Left kidney (tissue), 8 donors: Measurements from ENCODE around the gene HOXD1. TPM values are rescaled to one million over a fixed set of nuclear protein-coding genes. Genes with fewer than 3 reads are reported as not detected.

ENCODE experiments used
- DNase-seq: peaks from one replicate; pipeline ENCODE4 v3.0.0-alpha.2; 2013
- long read RNA-seq, 8 donors: transcript quantifications; one replicate each; lab custom pipeline, GENCODE V29; 2026
- polyA plus RNA-seq: library from polyadenylated mRNA; unstranded; fragments of 120-200 nt; gene quantifications from one replicate; pipeline ENCODE4 v1.2.1, GENCODE V29; 2013; ENCODE audit not compliant: insufficient read length

HOXD1 gene
- polyA plus RNA-seq: 10.1 TPM
- long read RNA-seq, donor 1, transcript HOXD1-201 (2 exons, 1,975 nt): major isoform, 13 of 243 reads
- long read RNA-seq, donor 1, partial matches to known transcripts: 230 of 243 reads
- long read RNA-seq, donor 1, other reads (novel, unspliced or antisense): 0 of 243 reads
- long read RNA-seq, donor 2, transcript HOXD1-201 (2 exons, 1,975 nt): major isoform, 13 of 13 reads
- long read RNA-seq, donor 2, partial matches to known transcripts: 0 of 13 reads
- long read RNA-seq, donor 2, other reads (novel, unspliced or antisense): 0 of 13 reads
- long read RNA-seq, donor 3, transcript HOXD1-201 (2 exons, 1,975 nt): major isoform, 11 of 11 reads
- long read RNA-seq, donor 3, partial matches to known transcripts: 0 of 11 reads
- long read RNA-seq, donor 3, other reads (novel, unspliced or antisense): 0 of 11 reads
- long read RNA-seq, donor 4: 0 reads
- long read RNA-seq, donor 5, transcript HOXD1-201 (2 exons, 1,975 nt): major isoform, 10 of 15 reads
- long read RNA-seq, donor 5, partial matches to known transcripts: 5 of 15 reads
- long read RNA-seq, donor 5, other reads (novel, unspliced or antisense): 0 of 15 reads
- long read RNA-seq, donor 6, transcript HOXD1-201 (2 exons, 1,975 nt): major isoform, 6 of 6 reads
- long read RNA-seq, donor 6, partial matches to known transcripts: 0 of 6 reads
- long read RNA-seq, donor 6, other reads (novel, unspliced or antisense): 0 of 6 reads
- long read RNA-seq, donor 7, transcript HOXD1-201 (2 exons, 1,975 nt): major isoform, 22 of 300 reads
- long read RNA-seq, donor 7, partial matches to known transcripts: 278 of 300 reads
- long read RNA-seq, donor 7, other reads (novel, unspliced or antisense): 0 of 300 reads
- long read RNA-seq, donor 8, transcript HOXD1-201 (2 exons, 1,975 nt): major isoform, 6 of 6 reads
- long read RNA-seq, donor 8, partial matches to known transcripts: 0 of 6 reads
- long read RNA-seq, donor 8, other reads (novel, unspliced or antisense): 0 of 6 reads

- DNase-seq: peak; percentile 68
These were observed at the start of gene HOXD1 for GRCh38 chr2:176187899-176188773. Gene HOXD1 (plus strand): TSS chr2:176188668. CDS start chr2:176188802, 134 bp downstream.

GRCh38 chr2:176138923-176139660 lies 49.4 kb upstream of the HOXD1 start:
- DNase-seq: no peak

GRCh38 chr2:176139661-176140512 lies 48.6 kb upstream of the HOXD1 start:
- DNase-seq: no peak

GRCh38 chr2:176140513-176141317 lies 47.8 kb upstream of the HOXD1 start:
- DNase-seq: no peak

GRCh38 chr2:176142281-176142680 lies 46.2 kb upstream of the HOXD1 start:
- no peak for DNase-seq

GRCh38 chr2:176145085-176145969 lies 43.1 kb upstream of the HOXD1 start:
- no peak for DNase-seq

- no peak for DNase-seq
These were observed 42.4 kb upstream of the HOXD1 start for GRCh38 chr2:176146101-176146500.

- no peak for DNase-seq
These were observed 41.8 kb upstream of the HOXD1 start for GRCh38 chr2:176146645-176147044.

- no peak for DNase-seq
These were observed 41.2 kb upstream of the HOXD1 start for GRCh38 chr2:176147210-176147799.

- DNase-seq: no peak
These were observed 40.5 kb upstream of the HOXD1 start for GRCh38 chr2:176147800-176148496.

GRCh38 chr2:176148751-176149421 lies 39.6 kb upstream of the HOXD1 start:
- DNase-seq: no peak

GRCh38 chr2:176149481-176149938 lies 39.0 kb upstream of the HOXD1 start:
- no peak for DNase-seq

- DNase-seq: no peak
These were observed 38.4 kb upstream of the HOXD1 start for GRCh38 chr2:176149939-176150583.

- DNase-seq: no peak
These were observed 37.7 kb upstream of the HOXD1 start for GRCh38 chr2:176150584-176151441.
